ENCODE results near the gene COL8A1. TPM values are rescaled to one million over a fixed set of nuclear protein-coding genes. Genes with fewer than 3 reads are reported as not detected.

The COL8A1 gene
- total and polyA plus RNA-seq, 2 donors, result 0.09 to 5.9 TPM

DNA sequence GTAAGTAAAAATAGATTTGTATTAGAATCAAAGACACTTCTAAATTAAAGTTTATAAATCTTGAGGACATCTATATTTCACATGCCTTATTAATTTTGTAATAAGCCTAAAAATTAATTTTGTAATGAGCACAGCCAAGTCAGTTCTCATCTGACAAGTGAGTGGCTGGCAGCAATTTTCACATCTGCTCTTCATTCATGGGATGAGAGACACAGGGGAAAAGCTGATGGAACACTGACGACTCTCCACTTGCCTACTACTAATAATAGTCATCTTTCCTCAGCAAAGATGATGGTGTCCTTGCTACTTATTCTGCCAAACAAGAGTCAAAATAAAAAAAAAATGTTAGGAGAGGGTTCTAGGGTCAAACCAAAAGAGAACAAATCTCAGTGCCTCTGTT, 164.9 kb downstream of the COL8A1 start:
- Histone ChIP-seq H3K27ac (ENCODE audit: low read depth in 1 of 2, low read length in 1 of 2) (no peak overlapping the region), H3K4me1 (ENCODE audit: control insufficient read depth in 2 of 2, insufficient read depth in 2 of 2, low read length in 2 of 2) (no peaks in the 10 kb centered on the region), H3K9me3 (ENCODE audit: control insufficient read depth in 2 of 2, insufficient read depth in 1 of 2, low read length in 1 of 2) (peaks cover 0 to 16% of the 10 kb centered on the region in 2 donors), H3K36me3 (ENCODE audit: control insufficient read depth in 2 of 2, insufficient read depth in 2 of 2, low read length in 1 of 2) (no peaks in the 10 kb centered on the region), H3K4me3 (ENCODE audit: low read length in 2 of 2) (no peak overlapping the region), H3K27me3 (ENCODE audit: control insufficient read depth in 2 of 2, insufficient read depth in 1 of 2, low read length in 1 of 2) (no peaks in the 10 kb centered on the region)
- WGBS, result 94% methylated on average over 1 of the region's 1 CpG
- DNase-seq (ENCODE audit: low read depth in 6 of 9, low spot score in 9 of 9), result no peak

DNA sequence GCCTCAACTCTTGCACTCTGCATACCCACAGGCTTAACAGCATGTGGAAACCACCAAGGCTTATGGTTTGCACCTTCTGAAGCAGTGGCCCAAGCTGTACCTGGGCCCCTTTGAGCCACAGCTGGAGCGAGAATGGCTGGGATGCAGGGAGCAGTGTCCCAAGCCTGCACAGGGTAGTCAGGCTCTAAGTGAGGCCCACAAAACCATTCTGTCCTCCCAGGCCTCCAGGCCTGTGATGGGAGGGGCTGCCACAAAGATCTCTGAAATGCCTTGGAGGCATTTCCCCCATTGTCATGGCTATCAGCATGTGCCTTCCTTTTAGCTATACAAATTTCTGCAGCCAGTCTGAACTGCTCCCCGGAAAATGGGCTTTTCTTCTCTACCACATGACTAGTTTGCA, 166.8 kb downstream of the COL8A1 start:
- 99% methylated on average over 2 of the region's 2 CpGs for WGBS
- no peaks in the 10 kb centered on the region for H3K36me3 ChIP-seq (ENCODE audit: control insufficient read depth in 2 of 2, insufficient read depth in 2 of 2, low read length in 1 of 2)
- no peaks in the 10 kb centered on the region for H3K4me1 ChIP-seq (ENCODE audit: control insufficient read depth in 2 of 2, insufficient read depth in 2 of 2, low read length in 2 of 2)
- no peak overlapping the region for H3K4me3 ChIP-seq (ENCODE audit: low read length in 2 of 2)
- peaks cover 0 to 16% of the 10 kb centered on the region in 2 donors for H3K9me3 ChIP-seq (ENCODE audit: control insufficient read depth in 2 of 2, insufficient read depth in 1 of 2, low read length in 1 of 2)
- no peak for DNase-seq (ENCODE audit: low read depth in 6 of 9, low spot score in 9 of 9)
- H3K27me3 ChIP-seq (ENCODE audit: control insufficient read depth in 2 of 2, insufficient read depth in 1 of 2, low read length in 1 of 2), result no peaks in the 10 kb centered on the region
- H3K27ac ChIP-seq (ENCODE audit: low read depth in 1 of 2, low read length in 1 of 2), result no peak overlapping the region

DNA sequence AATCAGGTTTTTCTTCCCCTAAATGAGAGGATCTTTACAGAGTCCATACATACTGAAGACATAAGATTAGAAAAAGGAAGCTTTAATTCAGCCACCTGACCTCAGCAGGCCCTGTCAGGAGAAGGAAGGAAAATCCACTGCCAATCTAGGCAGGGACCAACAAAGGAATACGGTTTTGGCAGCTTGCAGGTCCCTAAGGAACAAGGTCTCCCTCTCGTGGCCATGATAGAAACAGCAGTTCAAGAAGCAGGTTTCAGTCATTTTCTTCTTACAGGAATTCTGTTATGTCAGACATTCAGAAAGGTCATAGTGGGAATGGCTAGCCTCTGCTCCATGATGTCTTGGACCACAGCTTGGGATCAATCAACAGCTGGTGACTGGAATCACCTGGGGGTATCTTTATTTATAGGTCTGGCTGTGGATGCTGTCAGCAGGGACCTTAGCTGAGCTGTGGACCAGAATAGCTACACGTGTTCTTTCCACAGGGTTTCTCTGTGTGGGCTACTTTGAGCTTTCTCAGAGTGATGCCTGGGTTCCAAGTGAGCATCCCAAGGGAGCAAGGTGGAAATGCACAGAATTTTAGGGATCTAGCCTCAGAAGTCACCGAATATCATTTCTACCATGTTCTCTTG, 169.9 kb downstream of the COL8A1 start:
- no peak overlapping the region for H3K27ac ChIP-seq (ENCODE audit: low read depth in 1 of 2, low read length in 1 of 2)
- peak in 7 of 9 donors; percentile 14 to 61 (median 28) for DNase-seq (ENCODE audit: low read depth in 6 of 9, low spot score in 9 of 9)
- no peaks in the 10 kb centered on the region for H3K27me3 ChIP-seq (ENCODE audit: control insufficient read depth in 2 of 2, insufficient read depth in 1 of 2, low read length in 1 of 2)
- H3K9me3 ChIP-seq (ENCODE audit: control insufficient read depth in 2 of 2, insufficient read depth in 1 of 2, low read length in 1 of 2), result peaks cover 0 to 16% of the 10 kb centered on the region in 2 donors
- no peaks in the 10 kb centered on the region for H3K4me1 ChIP-seq (ENCODE audit: control insufficient read depth in 2 of 2, insufficient read depth in 2 of 2, low read length in 2 of 2)
- H3K36me3 ChIP-seq (ENCODE audit: control insufficient read depth in 2 of 2, insufficient read depth in 2 of 2, low read length in 1 of 2), result no peaks in the 10 kb centered on the region
- WGBS, result 60% methylated on average over 4 of the region's 4 CpGs
- no peak overlapping the region for H3K4me3 ChIP-seq (ENCODE audit: low read length in 2 of 2)

DNA sequence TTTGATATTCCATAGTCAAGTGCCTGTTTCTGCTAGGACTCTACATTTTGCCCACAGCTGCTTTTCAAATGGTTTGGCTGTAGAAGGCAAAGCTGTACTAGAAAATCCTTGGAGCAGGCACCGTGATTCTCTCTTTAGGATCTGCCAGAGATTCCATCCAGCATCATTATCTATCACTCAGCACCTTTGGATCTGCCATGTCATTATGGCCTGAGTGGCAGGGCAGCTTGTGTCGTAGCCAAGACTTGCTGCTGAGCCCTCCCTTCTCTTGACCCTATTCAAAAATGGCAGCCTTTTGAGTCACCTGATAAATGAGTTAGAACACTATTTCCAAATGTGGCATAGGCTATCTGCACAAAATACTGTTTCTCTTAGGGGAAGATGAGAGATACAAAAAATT, 171.2 kb downstream of the COL8A1 start:
- Histone ChIP-seq H3K4me3 (ENCODE audit: low read length in 2 of 2) (no peak overlapping the region), H3K36me3 (ENCODE audit: control insufficient read depth in 2 of 2, insufficient read depth in 2 of 2, low read length in 1 of 2) (no peaks in the 10 kb centered on the region), H3K4me1 (ENCODE audit: control insufficient read depth in 2 of 2, insufficient read depth in 2 of 2, low read length in 2 of 2) (no peaks in the 10 kb centered on the region), H3K9me3 (ENCODE audit: control insufficient read depth in 2 of 2, insufficient read depth in 1 of 2, low read length in 1 of 2) (peaks cover 0 to 12% of the 10 kb centered on the region in 2 donors), H3K27ac (ENCODE audit: low read depth in 1 of 2, low read length in 1 of 2) (no peak overlapping the region), H3K27me3 (ENCODE audit: control insufficient read depth in 2 of 2, insufficient read depth in 1 of 2, low read length in 1 of 2) (no peaks in the 10 kb centered on the region)
- no peak for DNase-seq (ENCODE audit: low read depth in 6 of 9, low spot score in 9 of 9)
- WGBS, result 94% methylated on average over 2 of the region's 2 CpGs

DNA sequence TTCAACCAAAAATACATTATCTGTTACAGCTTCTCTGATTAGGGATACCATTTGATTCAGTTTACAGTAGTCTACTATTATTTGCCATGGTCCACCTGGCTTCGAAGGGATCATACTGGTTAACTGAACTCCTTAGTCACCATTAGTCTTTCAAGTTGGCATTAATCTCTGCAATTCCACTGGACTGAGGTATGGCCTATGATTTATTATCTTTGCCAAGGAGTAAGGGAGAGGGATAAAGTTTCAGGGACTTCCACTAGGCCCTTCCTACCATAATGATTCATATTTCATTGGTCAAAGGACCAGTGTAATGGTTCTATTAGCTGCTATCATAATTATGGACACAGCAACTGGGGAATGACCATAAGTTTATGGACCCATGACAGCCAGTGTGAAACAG, 172.0 kb downstream of the COL8A1 start:
- Histone ChIP-seq H3K36me3 (ENCODE audit: control insufficient read depth in 2 of 2, insufficient read depth in 2 of 2, low read length in 1 of 2) (no peaks in the 10 kb centered on the region), H3K27ac (ENCODE audit: low read depth in 1 of 2, low read length in 1 of 2) (no peak overlapping the region), H3K9me3 (ENCODE audit: control insufficient read depth in 2 of 2, insufficient read depth in 1 of 2, low read length in 1 of 2) (peaks cover 0 to 4% of the 10 kb centered on the region in 2 donors), H3K27me3 (ENCODE audit: control insufficient read depth in 2 of 2, insufficient read depth in 1 of 2, low read length in 1 of 2) (no peaks in the 10 kb centered on the region), H3K4me3 (ENCODE audit: low read length in 2 of 2) (no peak overlapping the region), H3K4me1 (ENCODE audit: control insufficient read depth in 2 of 2, insufficient read depth in 2 of 2, low read length in 2 of 2) (no peaks in the 10 kb centered on the region)
- WGBS, result 98% methylated on average over 1 of the region's 1 CpG
- no peak for DNase-seq (ENCODE audit: low read depth in 6 of 9, low spot score in 9 of 9)

DNA sequence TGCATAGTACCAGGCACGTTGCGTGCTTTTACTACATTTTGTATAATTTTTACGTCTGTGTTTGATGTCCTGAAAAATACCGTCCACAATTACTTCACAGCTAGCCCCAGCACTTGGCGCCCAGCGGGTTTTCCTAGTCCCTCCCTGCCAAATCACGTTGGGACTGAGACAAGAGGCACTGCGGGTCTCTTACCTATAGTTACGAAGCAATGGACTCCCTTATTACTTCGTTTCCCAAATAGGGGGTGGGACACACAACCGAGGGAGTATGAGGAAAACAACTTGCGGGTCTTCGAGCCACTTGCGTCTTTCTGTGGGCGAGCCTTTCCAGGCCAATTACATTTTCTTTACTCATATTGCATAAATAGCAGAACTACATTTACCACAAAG, 178.6 kb downstream of the COL8A1 start:
- Histone ChIP-seq H3K4me3 (ENCODE audit: low read length in 2 of 2) (peak overlapping the region; percentile 77 to 78), H3K27me3 (ENCODE audit: control insufficient read depth in 2 of 2, insufficient read depth in 1 of 2, low read length in 1 of 2) (no peaks in the 10 kb centered on the region), H3K4me1 (ENCODE audit: control insufficient read depth in 2 of 2, insufficient read depth in 2 of 2, low read length in 2 of 2) (peaks cover 0 to 10% of the 10 kb centered on the region in 2 donors), H3K27ac (ENCODE audit: low read depth in 1 of 2, low read length in 1 of 2) (peak overlapping the region; percentile 11 to 72), H3K9me3 (ENCODE audit: control insufficient read depth in 2 of 2, insufficient read depth in 1 of 2, low read length in 1 of 2) (no peaks in the 10 kb centered on the region), H3K36me3 (ENCODE audit: control insufficient read depth in 2 of 2, insufficient read depth in 2 of 2, low read length in 1 of 2) (no peaks in the 10 kb centered on the region)
- WGBS, result 3% methylated on average over 15 of the region's 15 CpGs
- peak in 1 of 9 donors; percentile 4 for DNase-seq (ENCODE audit: low read depth in 6 of 9, low spot score in 9 of 9)

DNA sequence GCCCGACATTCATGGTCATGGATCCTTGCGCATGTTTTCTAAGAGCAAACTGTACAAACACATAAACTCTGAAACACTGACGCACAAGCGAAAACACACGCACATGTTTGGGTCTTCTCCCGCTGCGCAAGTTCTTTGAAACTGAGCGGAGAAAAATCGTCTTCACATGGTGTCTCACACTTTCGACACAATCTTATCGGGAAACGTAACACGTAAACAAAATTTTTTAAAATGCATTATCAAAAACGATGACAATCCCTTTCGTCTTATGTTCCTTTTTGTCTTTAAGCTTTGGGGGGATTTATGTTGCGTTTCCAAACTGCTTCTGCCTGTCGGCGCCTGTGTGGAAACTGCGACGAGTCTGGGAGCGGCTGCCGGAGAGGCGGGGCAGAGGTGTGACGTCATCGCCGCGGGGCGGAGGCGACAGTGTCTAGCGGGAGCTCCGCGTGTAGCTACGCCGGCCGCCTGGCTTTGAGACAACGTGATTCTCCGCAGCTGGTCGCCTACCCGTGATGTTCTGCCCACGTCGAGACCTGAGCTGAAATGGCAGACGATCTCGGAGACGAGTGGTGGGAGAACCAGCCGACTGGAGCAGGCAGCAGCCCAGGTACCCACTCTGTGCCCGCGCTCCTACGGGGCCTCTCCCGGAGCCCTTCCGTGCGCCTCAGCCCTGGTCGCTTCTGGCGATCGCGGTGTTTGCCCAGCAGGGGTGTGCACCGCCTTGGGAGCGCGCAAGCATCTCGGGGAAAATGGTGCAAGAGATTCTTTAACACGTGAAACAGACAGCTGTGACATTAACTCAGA, 179.2 kb downstream of the COL8A1 start, which contains the start of gene CMSS1:
Gene CMSS1 (plus strand): TSS at position 426 of the 804 bp plus-strand sequence.
- DNase-seq (ENCODE audit: low read depth in 6 of 9, low spot score in 9 of 9), result peak; percentile 84 to 95 (median 89)
- H3K27me3 ChIP-seq (ENCODE audit: control insufficient read depth in 2 of 2, insufficient read depth in 1 of 2, low read length in 1 of 2), result no peaks in the 10 kb centered on the region
- peak within 1 kb of the TSS; percentile 72 to 82 for H3K27ac ChIP-seq (ENCODE audit: low read depth in 1 of 2, low read length in 1 of 2)
- H3K4me3 ChIP-seq (ENCODE audit: low read length in 2 of 2), result peak within 1 kb of the TSS; percentile 77 to 78
- under 1% methylated on average over 60 of the region's 60 CpGs for WGBS
- peaks cover 0 to 10% of the 10 kb centered on the region in 2 donors for H3K4me1 ChIP-seq (ENCODE audit: control insufficient read depth in 2 of 2, insufficient read depth in 2 of 2, low read length in 2 of 2)
- no peaks in the 10 kb centered on the region for H3K9me3 ChIP-seq (ENCODE audit: control insufficient read depth in 2 of 2, insufficient read depth in 1 of 2, low read length in 1 of 2)
- no peaks in the 10 kb centered on the region for H3K36me3 ChIP-seq (ENCODE audit: control insufficient read depth in 2 of 2, insufficient read depth in 2 of 2, low read length in 1 of 2)

DNA sequence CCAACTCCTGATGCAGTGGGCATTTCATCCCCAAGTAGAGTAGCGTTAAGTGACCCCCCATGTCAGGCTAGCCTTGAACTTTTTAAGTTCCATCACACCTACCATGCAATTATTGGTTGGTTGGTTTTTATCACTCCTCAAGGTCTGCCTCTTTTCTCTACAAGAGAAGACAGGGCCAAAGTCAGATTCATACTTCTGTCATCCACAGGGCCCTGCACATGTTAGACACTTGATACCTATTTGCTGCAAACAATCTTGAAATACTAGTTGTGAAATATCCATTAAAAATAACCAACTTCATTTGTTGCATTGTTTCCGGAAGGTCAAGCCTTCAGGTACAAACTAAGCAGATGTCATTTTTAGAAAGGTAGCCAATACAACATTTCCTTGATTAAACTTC, 180.4 kb downstream of the COL8A1 start:
- no peak overlapping the region for H3K27ac ChIP-seq (ENCODE audit: low read depth in 1 of 2, low read length in 1 of 2)
- no peak for DNase-seq (ENCODE audit: low read depth in 6 of 9, low spot score in 9 of 9)

More for the DNA sequence above, 180.4 kb downstream of the COL8A1 start:
- H3K4me3 ChIP-seq (ENCODE audit: low read length in 2 of 2), result peak overlapping the region in 1 of 2 donors; percentile 78
- H3K36me3 ChIP-seq (ENCODE audit: control insufficient read depth in 2 of 2, insufficient read depth in 2 of 2, low read length in 1 of 2), result no peaks in the 10 kb centered on the region
- 99% methylated on average over 2 of the region's 2 CpGs for WGBS
- H3K9me3 ChIP-seq (ENCODE audit: control insufficient read depth in 2 of 2, insufficient read depth in 1 of 2, low read length in 1 of 2), result no peaks in the 10 kb centered on the region
- H3K4me1 ChIP-seq (ENCODE audit: control insufficient read depth in 2 of 2, insufficient read depth in 2 of 2, low read length in 2 of 2), result peaks cover 0 to 10% of the 10 kb centered on the region in 2 donors
- H3K27me3 ChIP-seq (ENCODE audit: control insufficient read depth in 2 of 2, insufficient read depth in 1 of 2, low read length in 1 of 2), result no peaks in the 10 kb centered on the region

Measured in thymus (tissue), 11 donors.